ENCODE measurements around the gene TAF1C.

TAF1C gene

GRCh38 chr16:84182680-84183571 lies 3.9 kb downstream of the TAF1C start:
- no peak for DNase-seq

GRCh38 chr16:84182104-84182503 lies 4.8 kb downstream of the TAF1C start:
- no peak for DNase-seq

- no peak for DNase-seq
These were observed 5.5 kb downstream of the TAF1C start for GRCh38 chr16:84181144-84181915.

- DNase-seq, result no peak
These were observed 6.2 kb downstream of the TAF1C start for GRCh38 chr16:84180519-84181140.

- DNase-seq, result no peak
These were observed 7.1 kb downstream of the TAF1C start for GRCh38 chr16:84179612-84180320.

- no peak for DNase-seq
These were observed 7.8 kb downstream of the TAF1C start for GRCh38 chr16:84178892-84179611.

GRCh38 chr16:84178146-84178765 lies 8.6 kb downstream of the TAF1C start:
- DNase-seq, result no peak

- DNase-seq, result no peak
These were observed 9.2 kb downstream of the TAF1C start for GRCh38 chr16:84177741-84178073.

- DNase-seq, result no peak
These were observed 10.4 kb downstream of the TAF1C start for GRCh38 chr16:84176192-84177053.

GRCh38 chr16:84175350-84176081 lies 11.3 kb downstream of the TAF1C start:
- no peak for DNase-seq

- no peak for DNase-seq
These were observed 12.5 kb downstream of the TAF1C start for GRCh38 chr16:84174396-84174795.

- no peak for DNase-seq
These were observed 17.0 kb downstream of the TAF1C start for GRCh38 chr16:84169765-84170310.

GRCh38 chr16:84166796-84167695 lies 19.8 kb downstream of the TAF1C start:
- no peak for DNase-seq

GRCh38 chr16:84165746-84166145 lies 21.1 kb downstream of the TAF1C start:
- DNase-seq, result no peak

- no peak for DNase-seq
These were observed 25.1 kb downstream of the TAF1C start for GRCh38 chr16:84161801-84162200.

- DNase-seq, result no peak
These were observed 25.8 kb downstream of the TAF1C start for GRCh38 chr16:84161037-84161436.

GRCh38 chr16:84159800-84160199 lies 27.1 kb downstream of the TAF1C start:
- DNase-seq, result no peak

GRCh38 chr16:84159007-84159406 lies 27.9 kb downstream of the TAF1C start:
- DNase-seq, result no peak

- no peak for DNase-seq
These were observed 30.5 kb downstream of the TAF1C start for GRCh38 chr16:84156342-84156784.

All from NCI-H446 treated with DMSO at 0.1 percent for 48 hours (cell line).